A549 (cell line): Measurements from ENCODE around the gene HRCT1. TPM values are rescaled to one million over a fixed set of nuclear protein-coding genes. Genes with fewer than 3 reads are reported as not detected.

ENCODE experiments used
- ATAC-seq, 2 experiments: fragments of 200-7000 bp in 1 of 2; fragments of >200 bp in 1 of 2; cut with Nextera tagmentation in 1 of 2; cut with Tn5 transposase in 1 of 2; 3 replicates each; pipeline versions ENCODE4 v1.8.0 to v1.9.1; 2018 to 2020; ENCODE audit warnings: mild to moderate bottlenecking in 1 of 2, moderate library complexity in 1 of 2
- CTCF ChIA-PET: fragments of 300-600 bp; sonication (Branson Sonifier 250); formaldehyde crosslinking; extraction: SDS; loops from one replicate; lab custom pipeline; 2021; ENCODE audit warnings: antibody characterized with exemption, inconsistent platforms; lab: Yijun Ruan, JAX
- POLR2A ChIA-PET: fragments of 350-600 bp; formaldehyde crosslinking; extraction: SDS; loops from one replicate; lab custom pipeline; 2021; ENCODE audit warnings: antibody characterized with exemption, inconsistent platforms; lab: Yijun Ruan, JAX
- DNase-seq, 2 experiments: peaks; one replicate each; pipeline versions ENCODE4 v3.0.0 to v3.0.0-alpha.2; 2011 to 2016; ENCODE audit warnings: low read depth in 1 of 2, low spot score in 1 of 2
- FAIRE-seq: peaks from 2 replicates; lab custom pipeline; 2011; peaks lifted over from hg19 to GRCh38; lab: Jason Lieb, UNC
- H3K27ac ChIP-seq, 2 experiments: fragments of >200 bp; sonication (Bioruptor Twin); formaldehyde crosslinking; 3 replicates each; pipeline ENCODE4 v1.5.1; 2016 to 2017
- H3K4me1 ChIP-seq: fragments of >200 bp; sonication (Bioruptor Twin); formaldehyde crosslinking; 3 replicates; pipeline ENCODE4 v1.6.1; 2016
- H3K4me2 ChIP-seq: fragments of >200 bp; sonication (Bioruptor Twin); formaldehyde crosslinking; 3 replicates; pipeline ENCODE4 v1.6.1; 2016
- H3K4me3 ChIP-seq: fragments of >200 bp; sonication (Bioruptor Twin); formaldehyde crosslinking; 3 replicates; pipeline ENCODE4 v1.5.1; 2016
- H3K9me3 ChIP-seq: fragments of >200 bp; sonication (Bioruptor Twin); formaldehyde crosslinking; 3 replicates; pipeline ENCODE4 v1.6.1; 2016
- CBX8 ChIP-seq: fragments of 200-600 bp; sonication (generic); IDR thresholded peaks from 2 replicates; pipeline ENCODE4 v1.6.1; 2016
- CEBPB ChIP-seq, 2 experiments: fragments of >200 bp in 1 of 2; sonication (Bioruptor Twin) in 1 of 2; formaldehyde crosslinking in 1 of 2; IDR thresholded peaks; 2 replicates each; pipeline ENCODE4 v1.6.1; 2012 to 2016
- CHD2 ChIP-seq: fragments of 150-350 bp; IDR thresholded peaks from 2 replicates; pipeline ENCODE4 v1.6.1; 2014; ENCODE audit warnings: low read length; ENCODE audit not compliant: partially characterized antibody
- EHMT2 ChIP-seq: fragments of 200-600 bp; sonication (generic); IDR thresholded peaks from 2 replicates; pipeline ENCODE4 v1.6.1; 2016; ENCODE audit warnings: antibody characterized with exemption, low read depth, mild to moderate bottlenecking, moderate library complexity
- ESRRA ChIP-seq: fragments of 150-350 bp; IDR thresholded peaks from 2 replicates; pipeline ENCODE4 v1.6.1; 2014; ENCODE audit warnings: mild to moderate bottlenecking, low read length, borderline replicate concordance
- FOSB ChIP-seq: fragments of 250-450 bp; sonication (Bioruptor Pico); IDR thresholded peaks from 2 replicates; pipeline ENCODE4 v1.5.0; 2020; ENCODE audit warnings: mild to moderate bottlenecking, moderate library complexity
- FOSL2 ChIP-seq, 2 experiments: fragments of 450-650 bp in 1 of 2; fragments of >200 bp in 1 of 2; sonication (Bioruptor Twin) in 1 of 2; formaldehyde crosslinking; IDR thresholded peaks; 2 replicates each; pipeline versions ENCODE4 v1.5.0 to v1.6.1; 2016 to 2020; ENCODE audit warnings: mild to moderate bottlenecking in 1 of 2, moderate library complexity in 1 of 2
- FOXS1 ChIP-seq: fragments of 250-450 bp; sonication (Bioruptor Pico); IDR thresholded peaks from 2 replicates; pipeline ENCODE4 v1.5.0; 2020; ENCODE audit warnings: mild to moderate bottlenecking, moderate library complexity
- HDAC2 ChIP-seq: fragments of 200-600 bp; sonication (generic); IDR thresholded peaks from 2 replicates; pipeline ENCODE4 v1.6.1; 2016
- HOXA7 ChIP-seq: fragments of 250-450 bp; sonication (Bioruptor Pico); IDR thresholded peaks from 2 replicates; pipeline ENCODE4 v1.5.0; 2020; ENCODE audit warnings: mild to moderate bottlenecking, moderate library complexity
- JUNB ChIP-seq: fragments of >200 bp; sonication (Bioruptor Twin); formaldehyde crosslinking; IDR thresholded peaks from 2 replicates; pipeline ENCODE4 v1.6.1; 2016
- NFE2L2 ChIP-seq: fragments of 150-350 bp; conservative IDR thresholded peaks from 2 replicates; pipeline ENCODE4 v1.6.1; 2014; ENCODE audit warnings: low read length
- PBX3 ChIP-seq: IDR thresholded peaks from 2 replicates; pipeline ENCODE4 v1.6.1; 2012
- PHF8 ChIP-seq: fragments of 200-600 bp; sonication (generic); IDR thresholded peaks from 2 replicates; pipeline ENCODE4 v1.6.1; 2016; ENCODE audit warnings: low read depth, mild to moderate bottlenecking, antibody characterized with exemption, moderate library complexity, borderline replicate concordance
- RAD21 ChIP-seq, 2 experiments: fragments of >200 bp in 1 of 2; sonication (Bioruptor Twin) in 1 of 2; formaldehyde crosslinking in 1 of 2; IDR thresholded peaks in 1 of 2; conservative IDR thresholded peaks in 1 of 2; 2 replicates in 1 of 2; 3 replicates in 1 of 2; pipeline ENCODE4 v1.6.1; 2012 to 2018; ENCODE audit warnings: inconsistent platforms in 1 of 2
- RARB ChIP-seq: fragments of 250-450 bp; sonication (Bioruptor Pico); IDR thresholded peaks from 2 replicates; pipeline ENCODE4 v1.8.0; 2021; ENCODE audit warnings: mild to moderate bottlenecking, moderate library complexity
- RCOR1 ChIP-seq: fragments of 150-350 bp; IDR thresholded peaks from 2 replicates; pipeline ENCODE4 v1.6.1; 2014; ENCODE audit warnings: antibody characterized with exemption, low read length, low read depth
- RFX5 ChIP-seq: fragments of 450-650 bp; IDR thresholded peaks from 2 replicates; pipeline ENCODE4 v1.7.1; 2014; ENCODE audit warnings: antibody characterized with exemption, mild to moderate bottlenecking, moderate library complexity
- RNF2 ChIP-seq: fragments of 200-600 bp; sonication (generic); IDR thresholded peaks from 2 replicates; pipeline ENCODE4 v1.6.1; 2016; ENCODE audit warnings: low read depth, mild to moderate bottlenecking, antibody characterized with exemption, moderate library complexity, borderline replicate concordance
- SMC3 ChIP-seq: fragments of >200 bp; sonication (Bioruptor Twin); formaldehyde crosslinking; IDR thresholded peaks from 3 replicates; pipeline ENCODE4 v1.6.1; 2018; ENCODE audit warnings: inconsistent platforms
- SREBF2 ChIP-seq: fragments of 450-650 bp; IDR thresholded peaks from 2 replicates; pipeline ENCODE4 v1.6.1; 2014; ENCODE audit warnings: mild to moderate bottlenecking, moderate library complexity
- ZC3H11A ChIP-seq: fragments of 450-650 bp; IDR thresholded peaks from 2 replicates; pipeline ENCODE4 v1.6.1; 2014; ENCODE audit warnings: antibody characterized with exemption, mild to moderate bottlenecking
- WGBS: methylation state at CpG from one replicate; pipeline ENCODE4 v1.1.6; 2017; ENCODE audit errors: missing lambda C conversion rate; 5-methylcytosine and 5-hydroxymethylcytosine counted together
- polyA plus RNA-seq, 4 experiments: library from polyadenylated mRNA; depleted of rRNA in 3 of 4; stranded (reverse); fragments of >200 nt; fragmentation: RNase III in 1 of 4; extraction: RNeasy Plus Mini Kit Qiagen cat#74134 plus additional on column Dnase treatment in 1 of 4; gene quantifications; 2 replicates in 3 of 4; 3 replicates in 1 of 4; pipeline ENCODE4 v1.2.3, GENCODE V29; 2011 to 2017
- TF ChIP-seq, protein P1 (sequence below): fragments of 250-450 bp; sonication (Bioruptor Pico); IDR thresholded peaks from 2 replicates; pipeline ENCODE4 v1.5.0; 2021; ENCODE audit warnings: mild to moderate bottlenecking, moderate library complexity, borderline replicate concordance
- TF ChIP-seq, protein P2 (sequence below): fragments of 450-650 bp; IDR thresholded peaks from 2 replicates; pipeline ENCODE4 v1.6.1; 2014; ENCODE audit warnings: antibody characterized with exemption
- TF ChIP-seq, protein P3 (sequence below): IDR thresholded peaks from 2 replicates; pipeline ENCODE4 v1.6.1; 2012

The HRCT1 gene
- polyA plus RNA-seq, 2 of the 4 experiments (the other 2 are of a cell fraction): 0.21 to 0.22 TPM

DNA sequence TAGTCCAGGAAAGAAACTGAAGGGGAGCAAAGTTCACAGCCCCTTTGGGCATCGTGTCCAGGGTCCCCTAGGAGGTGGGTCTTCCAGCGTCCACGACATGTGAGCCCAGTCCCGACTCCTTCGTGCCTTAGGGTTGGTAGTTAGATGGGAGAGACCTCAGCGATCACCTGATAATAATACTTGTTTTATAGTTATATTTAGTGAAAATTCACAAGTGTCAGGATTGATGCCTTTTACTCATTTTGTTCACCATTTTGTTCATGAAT is 23.4 kb downstream of the HRCT1 start:
- TF ChIP-seq CBX8 (no peak), CHD2 (no peak), EHMT2 (no peak), FOXS1 (CRISPR knock-in tag) (no peak), RAD21 (conservative IDR thresholded peaks at IDR 0.05 in 1 of 2, IDR thresholded peaks at IDR 0.05 in 1 of 2) (no peak), PBX3 (no peak), SMC3 (no peak), JUNB (no peak), RCOR1 (no peak), ZC3H11A (no peak), ESRRA (no peak), PHF8 (no peak), HOXA7 (no peak)
- TF ChIP-seq, protein P1, sequence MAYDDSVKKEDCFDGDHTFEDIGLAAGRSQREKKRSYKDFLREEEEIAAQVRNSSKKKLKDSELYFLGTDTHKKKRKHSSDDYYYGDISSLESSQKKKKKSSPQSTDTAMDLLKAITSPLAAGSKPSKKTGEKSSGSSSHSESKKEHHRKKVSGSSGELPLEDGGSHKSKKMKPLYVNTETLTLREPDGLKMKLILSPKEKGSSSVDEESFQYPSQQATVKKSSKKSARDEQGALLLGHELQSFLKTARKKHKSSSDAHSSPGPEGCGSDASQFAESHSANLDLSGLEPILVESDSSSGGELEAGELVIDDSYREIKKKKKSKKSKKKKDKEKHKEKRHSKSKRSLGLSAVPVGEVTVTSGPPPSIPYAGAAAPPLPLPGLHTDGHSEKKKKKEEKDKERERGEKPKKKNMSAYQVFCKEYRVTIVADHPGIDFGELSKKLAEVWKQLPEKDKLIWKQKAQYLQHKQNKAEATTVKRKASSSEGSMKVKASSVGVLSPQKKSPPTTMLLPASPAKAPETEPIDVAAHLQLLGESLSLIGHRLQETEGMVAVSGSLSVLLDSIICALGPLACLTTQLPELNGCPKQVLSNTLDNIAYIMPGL (CRISPR knock-in tag): no peak
- TF ChIP-seq, protein P2, sequence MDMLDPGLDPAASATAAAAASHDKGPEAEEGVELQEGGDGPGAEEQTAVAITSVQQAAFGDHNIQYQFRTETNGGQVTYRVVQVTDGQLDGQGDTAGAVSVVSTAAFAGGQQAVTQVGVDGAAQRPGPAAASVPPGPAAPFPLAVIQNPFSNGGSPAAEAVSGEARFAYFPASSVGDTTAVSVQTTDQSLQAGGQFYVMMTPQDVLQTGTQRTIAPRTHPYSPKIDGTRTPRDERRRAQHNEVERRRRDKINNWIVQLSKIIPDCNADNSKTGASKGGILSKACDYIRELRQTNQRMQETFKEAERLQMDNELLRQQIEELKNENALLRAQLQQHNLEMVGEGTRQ: no peak
- CTCF ChIA-PET: interaction anchor here (2.9 kb wide), 1 partner anchor 25 kb away, joined by 13 read pairs; the partner anchor contains the start of gene HRCT1
- peaks cover 10% of the 10 kb centered on the region for H3K4me1 ChIP-seq
- no peaks in the 10 kb centered on the region for H3K9me3 ChIP-seq
- no peak overlapping the region for H3K4me3 ChIP-seq
- no peak for DNase-seq
- FAIRE-seq: no peak
- POLR2A ChIA-PET: no interaction called here
- ATAC-seq: no peak
- H3K4me2 ChIP-seq: no peak overlapping the region
- H3K27ac ChIP-seq: peak overlapping the region in 1 of 2 experiments; percentile 54; a peak in 2 of 6 replicates
- 82% methylated on average over 6 of the region's 6 CpGs for WGBS

DNA sequence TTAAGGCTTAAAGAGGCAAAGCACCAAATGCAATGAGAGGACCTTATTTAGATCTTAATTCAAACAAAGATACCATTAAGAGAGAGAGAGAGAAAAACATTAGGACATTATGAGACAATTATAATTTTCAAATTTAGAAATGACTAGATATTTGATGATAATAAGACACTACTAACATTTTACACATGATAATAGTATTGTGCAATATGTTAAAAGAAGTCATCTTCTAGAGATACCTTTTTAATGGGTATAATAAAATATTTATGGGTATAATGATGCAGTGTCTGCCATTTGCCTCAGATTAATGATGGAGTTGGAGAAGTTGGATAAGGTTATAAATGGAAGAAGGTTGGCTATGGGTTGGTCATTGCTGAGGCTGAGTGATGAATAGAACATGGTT is 24.5 kb downstream of the HRCT1 start:
- Histone ChIP-seq H3K4me3 (no peak overlapping the region), H3K27ac (no peak overlapping the region; a peak in 1 of 6 replicates), H3K4me1 (no peaks in the 10 kb centered on the region; the same call in 2 of the 3 replicates), H3K4me2 (no peak overlapping the region), H3K9me3 (no peaks in the 10 kb centered on the region)
- TF ChIP-seq RNF2: no peak
- no peak for TF ChIP-seq EHMT2
- TF ChIP-seq SREBF2: no peak
- TF ChIP-seq PBX3: no peak
- DNase-seq: no peak
- CTCF ChIA-PET: interaction anchor here (0.8 to 1.9 kb wide), 4 partner anchors 12 to 161 kb away, joined by 3 to 6 read pairs (median 4); no protein-coding TSS in a partner anchor
- no peak for ATAC-seq
- POLR2A ChIA-PET: no interaction called here
- no peak for FAIRE-seq

GRCh38 chr9:35930989-35931388 is 25.0 kb downstream of the HRCT1 start:
- no peak for FAIRE-seq
- TF ChIP-seq CEBPB (IDR thresholded peaks at IDR 0.05) (no peak), FOSL2 (IDR thresholded peaks at IDR 0.05) (no peak), FOSL2 (CRISPR knock-in tag; IDR thresholded peaks at IDR 0.05) (no peak), FOSB (CRISPR knock-in tag) (no peak), NFE2L2 (no peak), RARB (no peak), HDAC2 (no peak), RFX5 (no peak), CHD2 (no peak)
- TF ChIP-seq, protein P3, sequence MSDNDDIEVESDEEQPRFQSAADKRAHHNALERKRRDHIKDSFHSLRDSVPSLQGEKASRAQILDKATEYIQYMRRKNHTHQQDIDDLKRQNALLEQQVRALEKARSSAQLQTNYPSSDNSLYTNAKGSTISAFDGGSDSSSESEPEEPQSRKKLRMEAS: no peak
- TF ChIP-seq, all 56 proteins: peak for 0
- no peaks in the 10 kb centered on the region for H3K4me1 ChIP-seq
- 93% methylated on average over 3 of the region's 3 CpGs for WGBS
- ChIA-PET POLR2A (no interaction called here), CTCF (interaction anchor here (1.2 to 1.9 kb wide), 3 partner anchors 12 to 19 kb away, joined by 4 to 6 read pairs (median 4); no protein-coding TSS in a partner anchor)
- 0 out of 6 replicates have a peak overlapping the region, but pooled peaks of 1 of the 2 experiments have one; percentile 2 for H3K27ac ChIP-seq
- H3K9me3 ChIP-seq: no peaks in the 10 kb centered on the region
- DNase-seq: no peak
- no peak overlapping the region for H3K4me3 ChIP-seq
- 0 out of 6 replicates have a peak, but pooled peaks of 1 of the 2 experiments have one; percentile 13 for ATAC-seq
- no peak overlapping the region for H3K4me2 ChIP-seq
